GM19438 (cell line): ENCODE data around the gene HSBP1L1.

ENCODE experiments used
- ATAC-seq: cut with Tn5 transposase; IDR thresholded peaks from one replicate; pipeline ENCODE4 v1.9.1; 2021; ENCODE audit warnings: low read depth; ENCODE audit not compliant: unreplicated experiment

Gene HSBP1L1

DNA sequence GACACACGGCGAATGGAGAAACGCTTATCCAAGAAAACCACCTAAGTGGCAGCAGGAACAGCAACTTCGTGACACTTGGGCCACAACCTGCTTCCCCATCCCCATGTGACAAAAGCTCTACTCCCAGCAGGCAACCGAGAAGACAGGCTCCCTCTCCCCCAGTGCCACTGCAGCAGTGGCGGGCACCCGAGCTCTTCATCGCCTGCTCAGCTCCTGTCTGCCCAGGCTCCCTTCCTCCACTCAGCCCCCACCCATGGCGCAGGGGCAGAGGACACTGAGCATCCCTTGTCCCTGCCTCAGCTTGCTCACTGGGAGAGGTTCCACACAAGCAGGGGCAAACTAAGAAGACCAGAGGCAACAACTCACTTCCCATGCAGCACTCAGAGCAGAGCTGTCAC is 35.9 kb upstream of the HSBP1L1 start:
- ATAC-seq: no peak

GRCh38 chr18:79930020-79930642 is 34.3 kb upstream of the HSBP1L1 start:
- no peak for ATAC-seq

- ATAC-seq: no peak
Measured at GRCh38 chr18:79931475-79931874, 33.0 kb upstream of the HSBP1L1 start.

DNA sequence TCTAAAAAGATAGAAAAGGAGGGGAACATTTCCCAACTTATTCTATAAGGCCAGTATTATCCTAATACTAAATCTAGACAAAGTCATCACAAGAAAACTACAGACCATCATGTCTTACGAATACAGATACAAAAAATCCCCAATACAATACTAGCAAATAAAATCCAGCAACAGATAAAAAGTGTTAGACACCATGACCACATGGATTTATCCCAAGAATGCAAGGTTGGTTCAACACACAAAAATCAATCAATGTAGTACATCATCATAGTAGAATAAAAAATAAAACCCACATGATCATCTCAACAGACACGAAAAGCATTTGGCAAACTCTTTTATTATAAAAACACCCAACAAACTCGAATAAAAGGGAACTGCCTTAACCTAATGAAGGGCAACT is 31.5 kb upstream of the HSBP1L1 start:
- ATAC-seq: no peak

DNA sequence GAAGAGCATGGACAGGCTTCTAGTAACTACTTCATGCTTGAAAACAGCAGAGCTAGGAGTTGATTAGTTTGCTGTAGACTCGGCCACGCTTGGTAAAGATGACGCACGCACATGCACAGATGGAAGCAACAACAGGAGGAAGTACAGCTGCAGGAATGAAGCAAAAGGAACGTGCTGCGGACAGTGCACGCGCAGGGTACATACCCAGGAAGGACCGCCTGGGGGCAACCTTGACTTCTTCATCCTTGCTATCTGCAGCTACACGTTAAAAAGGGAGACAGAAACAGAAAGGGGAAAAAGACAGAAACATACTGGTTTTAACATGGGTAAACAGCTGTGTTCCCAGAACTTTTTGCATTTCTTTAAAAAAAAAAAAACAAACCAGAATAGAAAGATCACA is 30.7 kb upstream of the HSBP1L1 start:
- no peak for ATAC-seq

DNA sequence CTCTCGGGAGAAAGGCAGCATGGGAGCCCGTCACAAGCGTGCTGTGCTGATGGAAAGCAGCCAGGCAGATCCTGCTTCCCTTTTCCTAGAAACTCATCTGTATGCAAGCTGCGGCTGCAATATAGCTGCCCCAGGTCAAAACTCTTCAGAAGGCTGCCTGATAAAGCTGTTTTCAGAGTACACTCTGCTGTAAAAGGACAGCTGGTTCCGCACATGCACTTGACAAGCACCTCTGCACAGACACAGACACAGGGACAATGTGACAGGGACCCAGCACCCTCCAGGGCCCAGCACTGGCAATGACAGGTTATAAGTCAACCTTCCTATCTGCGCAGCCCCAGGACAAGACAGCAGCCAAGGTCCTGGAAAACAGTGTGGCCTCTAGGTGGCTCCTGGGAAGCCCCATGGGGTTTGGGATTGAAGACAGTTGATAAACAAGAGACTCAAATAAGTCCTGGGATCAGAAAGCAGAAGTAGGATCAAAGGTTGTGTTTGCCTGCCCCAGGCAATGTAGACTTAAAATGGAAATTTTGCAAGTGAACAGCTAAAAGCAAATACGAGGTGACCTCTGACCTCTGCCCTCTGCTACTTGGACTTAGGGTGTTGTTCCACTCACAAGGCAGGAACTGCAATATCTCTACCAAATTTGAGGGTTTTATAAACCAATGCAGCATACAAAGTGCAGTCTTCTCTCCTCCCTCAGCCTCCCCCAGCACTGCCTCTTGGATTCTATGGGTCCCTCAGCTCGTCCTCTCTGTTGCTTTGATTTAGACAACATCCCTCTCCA is 29.9 kb upstream of the HSBP1L1 start:
- ATAC-seq: no peak

DNA sequence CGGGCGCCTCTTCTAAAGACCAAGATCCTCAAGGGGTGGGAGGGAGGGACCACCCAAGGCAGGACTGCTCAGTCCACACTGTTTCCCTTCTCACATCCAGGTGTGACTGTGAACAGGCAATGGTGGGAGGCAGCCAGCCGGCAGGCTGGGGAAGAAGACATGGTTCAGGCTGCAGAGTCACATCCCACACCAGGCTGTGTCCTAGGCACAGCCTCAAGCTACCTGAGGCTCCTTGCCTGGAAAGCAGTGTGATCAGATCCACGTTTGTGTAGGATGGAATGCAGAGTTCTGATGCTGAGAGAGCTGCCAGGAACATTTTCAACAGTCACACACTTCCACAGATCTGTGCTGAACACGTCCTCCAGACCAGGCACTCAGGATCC is 29.4 kb upstream of the HSBP1L1 start:
- no peak for ATAC-seq

GRCh38 chr18:79935499-79935898 is 28.9 kb upstream of the HSBP1L1 start:
- ATAC-seq: no peak

GRCh38 chr18:79935925-79936324 is 28.5 kb upstream of the HSBP1L1 start:
- ATAC-seq: no peak

DNA sequence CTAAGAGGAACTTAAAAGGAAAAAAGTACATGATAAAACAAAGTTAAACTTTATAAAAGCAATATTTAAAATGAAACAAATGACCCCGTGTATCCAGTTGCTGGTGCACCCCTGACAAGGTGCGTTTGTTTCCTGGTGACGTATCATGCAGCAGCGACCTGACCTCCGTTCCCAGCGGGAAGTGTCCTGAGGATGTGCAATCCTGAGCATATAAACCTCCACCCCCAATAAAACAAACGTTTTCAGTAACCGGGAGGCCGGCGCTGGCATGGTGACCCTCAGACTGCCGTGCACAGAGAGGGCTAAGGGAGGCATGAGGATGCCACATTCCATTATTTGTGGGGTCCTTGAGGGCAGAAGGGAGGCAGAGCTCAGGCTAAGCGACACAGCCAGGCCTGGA is 27.8 kb upstream of the HSBP1L1 start:
- ATAC-seq: no peak

GRCh38 chr18:79937103-79937860 is 27.2 kb upstream of the HSBP1L1 start:
- ATAC-seq: no peak

- no peak for ATAC-seq
Measured at GRCh38 chr18:79938196-79938595, 26.2 kb upstream of the HSBP1L1 start.

GRCh38 chr18:79939096-79939495 is 25.3 kb upstream of the HSBP1L1 start:
- ATAC-seq: no peak

GRCh38 chr18:79940126-79940813 is 24.2 kb upstream of the HSBP1L1 start:
- ATAC-seq: no peak

DNA sequence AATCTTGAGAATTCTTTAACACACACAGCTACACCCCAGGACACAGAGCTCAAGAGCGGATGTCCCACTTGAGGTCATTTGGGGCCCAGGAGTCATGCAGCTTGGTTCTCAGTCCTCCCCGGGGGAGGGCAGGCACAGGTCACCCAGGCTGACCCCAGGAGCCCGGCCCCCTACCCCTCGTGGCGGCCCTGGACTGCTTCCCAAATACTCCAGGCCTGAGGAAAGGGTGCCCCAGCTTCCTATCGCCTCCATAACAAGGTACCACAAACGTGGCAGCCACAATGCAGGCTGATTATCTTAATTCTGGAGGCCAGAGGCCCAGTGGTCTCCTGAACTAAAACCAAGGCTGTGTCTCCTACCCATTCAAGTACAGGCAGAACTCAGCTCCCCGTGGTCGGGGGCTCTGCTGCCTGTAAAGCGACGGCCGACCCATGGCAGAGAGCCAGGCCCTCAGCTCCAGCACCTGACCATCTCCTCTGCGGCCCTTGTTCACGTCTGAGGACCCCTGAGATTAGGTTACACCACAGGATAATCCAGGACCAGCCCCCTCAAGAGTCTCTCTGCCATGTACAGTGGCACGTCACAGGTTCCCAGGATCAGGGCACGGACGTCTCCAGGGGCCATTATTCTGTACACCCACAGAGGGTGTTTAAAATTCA is 23.5 kb upstream of the HSBP1L1 start:
- ATAC-seq: no peak

GRCh38 chr18:79941473-79942119 is 22.8 kb upstream of the HSBP1L1 start:
- ATAC-seq: no peak

- ATAC-seq: no peak
Measured at GRCh38 chr18:79942211-79942610, 22.2 kb upstream of the HSBP1L1 start.

DNA sequence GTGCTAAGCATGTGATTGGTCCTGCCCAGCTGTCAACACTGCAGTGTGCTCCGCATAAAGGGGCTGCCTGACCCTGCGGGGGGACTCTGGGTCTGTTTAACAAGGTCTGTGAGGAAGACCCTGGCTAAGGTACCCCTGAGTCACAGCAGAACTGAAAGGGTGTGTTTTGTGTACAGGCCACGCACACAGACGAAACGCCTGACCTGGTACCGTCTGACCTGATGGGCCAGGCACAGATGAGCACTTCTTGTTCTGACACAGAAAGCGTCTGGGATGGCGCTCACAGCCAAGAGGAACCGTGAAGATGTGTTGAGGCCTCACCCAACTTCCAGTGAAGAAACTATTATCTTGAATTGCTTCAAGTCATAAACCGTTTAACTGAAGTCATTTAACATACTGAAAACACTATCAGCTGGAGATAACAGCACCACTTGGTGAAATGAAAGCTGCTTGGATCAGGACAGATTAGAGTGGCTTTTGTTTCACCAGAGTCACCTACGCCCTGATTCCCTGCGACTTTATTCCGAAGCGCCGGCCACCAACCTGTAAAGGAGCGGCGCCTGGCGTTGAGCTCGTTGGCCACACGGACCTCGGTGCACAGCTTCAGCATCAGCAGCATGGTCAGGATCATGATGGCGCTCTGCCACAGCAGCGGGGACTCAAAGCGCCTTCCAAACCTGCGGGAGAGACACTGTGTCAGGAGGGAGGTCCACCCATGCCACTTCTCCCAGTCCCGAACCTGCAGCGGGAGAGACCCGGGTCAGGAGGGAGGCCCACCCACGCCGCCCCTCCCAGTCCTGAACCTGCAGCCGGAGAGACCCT is 21.4 kb upstream of the HSBP1L1 start:
- no peak for ATAC-seq

DNA sequence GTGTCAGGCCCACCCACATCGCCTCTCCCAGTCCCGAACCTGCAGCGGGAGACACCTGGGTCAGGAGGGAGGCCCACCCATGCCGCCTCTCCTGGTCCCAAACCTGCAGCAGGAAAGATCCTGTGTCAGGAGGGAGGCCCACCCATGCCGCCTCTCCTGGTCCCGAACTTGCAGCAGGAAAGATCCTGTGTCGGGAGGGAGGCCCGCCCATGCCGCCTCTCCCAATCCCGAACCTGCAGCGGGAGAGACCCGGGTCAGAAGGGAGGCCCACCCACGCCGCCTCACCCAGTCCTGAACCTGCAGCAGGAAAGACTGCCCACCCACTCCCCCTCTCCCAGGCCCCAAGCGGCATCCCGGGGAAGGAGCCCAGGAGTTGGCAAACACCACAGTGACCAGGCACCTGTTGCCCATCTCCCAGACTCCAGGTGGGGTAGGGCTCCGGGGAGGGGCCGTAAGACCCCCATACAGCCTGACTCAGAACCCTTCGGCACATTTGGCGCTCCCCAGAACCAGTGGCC is 20.8 kb upstream of the HSBP1L1 start:
- no peak for ATAC-seq
